MM.1S (cell line): ENCODE measurements around the gene MRPL48.

Source experiments
- DNase-seq: peaks from one replicate; pipeline ENCODE4 v3.0.0-alpha.2; 2015
- H2AFZ ChIP-seq: fragments of 300-600 bp; sonication (generic); 2 replicates; pipeline ENCODE4 v1.6.0; 2016; ENCODE audit warnings: antibody characterized with exemption, low read length
- H3F3A ChIP-seq: fragments of 300-600 bp; sonication (generic); 2 replicates; pipeline ENCODE4 v1.6.1; 2016; ENCODE audit warnings: mild to moderate bottlenecking, antibody characterized with exemption, low read length, moderate library complexity, mixed read lengths; ENCODE audit not compliant: insufficient read depth
- H3K27ac ChIP-seq: fragments of 300-600 bp; sonication (generic); 2 replicates; pipeline ENCODE4 v1.5.1; 2016; ENCODE audit warnings: mild to moderate bottlenecking, low read length
- H3K27me3 ChIP-seq: fragments of 300-600 bp; sonication (generic); replicated peaks from 2 replicates; pipeline ENCODE4 v1.6.0; 2016; ENCODE audit warnings: low read length; ENCODE audit not compliant: insufficient read depth
- H3K36me3 ChIP-seq: fragments of 300-600 bp; sonication (generic); replicated peaks from 2 replicates; pipeline ENCODE4 v1.6.1; 2016; ENCODE audit warnings: mild to moderate bottlenecking, low read length, mixed read lengths; ENCODE audit not compliant: insufficient read depth
- H3K4me1 ChIP-seq: fragments of 300-600 bp; sonication (generic); 2 replicates; pipeline ENCODE4 v1.6.1; 2016; ENCODE audit warnings: low read length, mixed read lengths
- H3K4me2 ChIP-seq: fragments of 300-600 bp; sonication (generic); 2 replicates; pipeline ENCODE4 v1.6.0; 2016; ENCODE audit warnings: low read depth, low read length
- H3K4me3 ChIP-seq: fragments of 300-600 bp; sonication (generic); 2 replicates; pipeline ENCODE4 v1.5.1; 2016; ENCODE audit warnings: low read length, mixed read lengths
- H3K79me2 ChIP-seq: fragments of 300-600 bp; sonication (generic); 2 replicates; pipeline ENCODE4 v1.6.1; 2016; ENCODE audit warnings: mixed run types, low read length, mixed read lengths
- H3K9ac ChIP-seq: fragments of 300-600 bp; sonication (generic); 2 replicates; pipeline ENCODE4 v1.6.1; 2016; ENCODE audit warnings: low read length, mixed read lengths
- H3K9me2 ChIP-seq: fragments of 300-600 bp; sonication (generic); replicated peaks from 2 replicates; pipeline ENCODE4 v1.6.1; 2016; ENCODE audit warnings: mild to moderate bottlenecking, low read length, mixed read lengths; ENCODE audit not compliant: insufficient read depth
- H3K9me3 ChIP-seq: fragments of 300-600 bp; sonication (generic); replicated peaks from 2 replicates; pipeline ENCODE4 v1.6.1; 2016; ENCODE audit warnings: mild to moderate bottlenecking, low read length, mixed read lengths; ENCODE audit not compliant: insufficient read depth
- H4K20me1 ChIP-seq: fragments of 300-600 bp; sonication (generic); 2 replicates; pipeline ENCODE4 v1.6.1; 2016; ENCODE audit warnings: mild to moderate bottlenecking, low read length, moderate library complexity, mixed read lengths; ENCODE audit not compliant: insufficient read depth
- EZH2 ChIP-seq: fragments of 300-600 bp; sonication (generic); optimal IDR thresholded peaks from 2 replicates; pipeline ENCODE3; 2017; ENCODE audit warnings: low read depth, mild to moderate bottlenecking, antibody characterized with exemption, low read length, mixed read lengths
- EZH2phosphoT487 ChIP-seq: fragments of 300-600 bp; sonication (generic); IDR thresholded peaks from 2 replicates; pipeline ENCODE4 v1.6.1; 2018; ENCODE audit warnings: antibody characterized with exemption, low read length
- TF ChIP-seq, protein P1 (sequence below): fragments of 300-600 bp; sonication (generic); IDR thresholded peaks from 2 replicates; pipeline ENCODE4 v1.5.1; 2016; ENCODE audit warnings: antibody characterized with exemption, low read length, mixed read lengths

MRPL48 gene

DNA sequence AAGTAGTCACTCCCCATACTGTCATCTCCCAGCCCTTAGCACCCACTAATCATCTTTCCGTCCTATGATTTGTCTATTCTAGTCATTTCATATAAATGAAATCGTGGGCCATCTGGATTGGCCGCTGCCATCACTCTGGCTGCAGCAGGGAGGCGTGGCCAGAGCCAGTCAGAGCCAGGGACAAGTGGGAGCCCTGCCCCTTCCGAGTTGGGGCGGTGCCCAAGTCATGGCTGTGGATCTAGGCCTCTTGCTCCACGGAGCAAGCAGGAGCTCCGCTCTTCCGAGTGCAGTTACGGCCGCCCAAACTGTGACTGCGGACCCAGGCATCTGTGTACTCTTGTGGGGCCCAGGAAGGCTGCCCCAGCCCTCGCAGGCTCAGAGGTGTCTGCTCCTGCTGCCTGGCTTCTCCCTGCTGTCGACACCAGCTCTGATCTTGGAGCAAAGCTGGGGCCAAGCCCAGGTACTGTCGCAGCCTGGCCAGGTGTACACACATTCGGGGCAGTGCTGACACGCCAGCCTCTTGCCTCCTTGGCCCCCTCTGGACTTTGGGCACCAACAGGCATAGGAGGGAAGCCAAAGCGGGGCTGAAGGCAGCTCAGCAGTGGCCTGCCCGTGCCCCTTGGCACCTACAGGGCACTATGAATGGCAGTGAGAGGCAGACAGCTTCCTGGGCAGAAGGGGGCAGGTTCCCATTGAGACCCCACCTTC, 8.4 kb downstream of the MRPL48 start:
- no peak for DNase-seq
- H3K4me2 ChIP-seq: no peak overlapping the region
- H2AFZ ChIP-seq: no peak overlapping the region
- H4K20me1 ChIP-seq: no peaks in the 10 kb centered on the region
- H3K4me3 ChIP-seq: no peak overlapping the region
- no peak overlapping the region for H3K27ac ChIP-seq
- peaks cover 49% of the 10 kb centered on the region for H3K79me2 ChIP-seq
- no peaks in the 10 kb centered on the region for H3K9me2 ChIP-seq
- TF ChIP-seq EZH2: no peak
- TF ChIP-seq, protein P1, sequence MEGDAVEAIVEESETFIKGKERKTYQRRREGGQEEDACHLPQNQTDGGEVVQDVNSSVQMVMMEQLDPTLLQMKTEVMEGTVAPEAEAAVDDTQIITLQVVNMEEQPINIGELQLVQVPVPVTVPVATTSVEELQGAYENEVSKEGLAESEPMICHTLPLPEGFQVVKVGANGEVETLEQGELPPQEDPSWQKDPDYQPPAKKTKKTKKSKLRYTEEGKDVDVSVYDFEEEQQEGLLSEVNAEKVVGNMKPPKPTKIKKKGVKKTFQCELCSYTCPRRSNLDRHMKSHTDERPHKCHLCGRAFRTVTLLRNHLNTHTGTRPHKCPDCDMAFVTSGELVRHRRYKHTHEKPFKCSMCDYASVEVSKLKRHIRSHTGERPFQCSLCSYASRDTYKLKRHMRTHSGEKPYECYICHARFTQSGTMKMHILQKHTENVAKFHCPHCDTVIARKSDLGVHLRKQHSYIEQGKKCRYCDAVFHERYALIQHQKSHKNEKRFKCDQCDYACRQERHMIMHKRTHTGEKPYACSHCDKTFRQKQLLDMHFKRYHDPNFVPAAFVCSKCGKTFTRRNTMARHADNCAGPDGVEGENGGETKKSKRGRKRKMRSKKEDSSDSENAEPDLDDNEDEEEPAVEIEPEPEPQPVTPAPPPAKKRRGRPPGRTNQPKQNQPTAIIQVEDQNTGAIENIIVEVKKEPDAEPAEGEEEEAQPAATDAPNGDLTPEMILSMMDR: no peak
- TF ChIP-seq EZH2phosphoT487: no peak
- H3K9ac ChIP-seq: no peak overlapping the region
- H3F3A ChIP-seq: no peaks in the 10 kb centered on the region
- no peaks in the 10 kb centered on the region for H3K9me3 ChIP-seq
- no peaks in the 10 kb centered on the region for H3K36me3 ChIP-seq
- H3K27me3 ChIP-seq: no peaks in the 10 kb centered on the region
- 0 out of 2 replicates have a peak, but pooled peaks cover 3% of the 10 kb centered on the region for H3K4me1 ChIP-seq

DNA sequence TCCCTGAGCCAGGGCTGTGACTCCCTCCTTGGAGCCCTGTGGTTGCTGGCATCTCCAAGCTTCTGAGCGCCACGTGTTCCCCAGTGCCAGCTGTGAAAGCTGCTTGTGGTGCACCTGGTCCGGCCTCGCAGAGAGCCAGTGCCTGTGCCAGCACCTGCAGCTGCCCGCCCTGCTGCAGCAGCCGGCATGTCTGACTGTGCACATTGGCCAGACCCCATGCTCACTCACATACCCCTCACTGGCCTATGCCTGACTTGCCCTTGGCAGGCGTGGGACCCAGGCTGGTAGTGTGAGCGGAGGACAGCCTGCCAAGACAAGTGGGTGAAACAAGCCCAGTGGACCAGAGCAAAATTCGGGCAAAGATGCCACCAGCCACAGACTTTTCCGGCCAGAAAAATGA, 9.8 kb downstream of the MRPL48 start:
- TF ChIP-seq EZH2phosphoT487: no peak
- TF ChIP-seq EZH2: no peak
- TF ChIP-seq, protein P1: no peak
- Histone ChIP-seq H3K9me3 (no peaks in the 10 kb centered on the region), H2AFZ (no peak overlapping the region), H3K79me2 (peaks cover 41% of the 10 kb centered on the region), H3K27me3 (no peaks in the 10 kb centered on the region), H3K4me2 (no peak overlapping the region), H3K9me2 (no peaks in the 10 kb centered on the region), H3K9ac (no peak overlapping the region), H4K20me1 (no peaks in the 10 kb centered on the region), H3K36me3 (no peaks in the 10 kb centered on the region), H3F3A (no peaks in the 10 kb centered on the region), H3K4me1 (no peaks in the 10 kb centered on the region), H3K4me3 (no peak overlapping the region), H3K27ac (no peak overlapping the region)
- DNase-seq: no peak

DNA sequence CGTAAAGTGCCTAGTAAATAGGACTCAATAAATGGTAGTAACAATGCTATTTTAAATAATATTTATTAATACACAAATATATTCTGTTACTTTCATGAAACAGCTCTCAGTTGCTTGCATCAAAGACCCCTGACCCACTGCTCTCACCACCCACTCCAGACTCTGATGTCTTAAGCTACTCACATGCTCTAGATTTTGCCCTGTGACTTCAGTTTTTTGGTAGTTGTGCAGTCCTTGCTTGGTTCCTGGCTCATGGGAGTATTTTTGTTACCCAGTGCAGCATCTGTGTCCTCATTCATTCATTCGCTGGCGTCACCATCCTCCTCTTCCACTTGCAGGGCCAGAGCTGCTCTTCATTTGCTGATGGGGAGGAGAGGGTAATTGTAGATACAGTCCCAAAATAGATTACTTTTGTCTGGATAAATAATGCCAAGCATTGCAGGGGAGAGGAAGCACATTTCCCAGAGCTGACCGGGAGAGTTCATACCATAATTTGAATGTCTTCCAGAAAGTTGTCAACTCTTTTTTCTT, 12.7 kb downstream of the MRPL48 start:
- no peak for TF ChIP-seq EZH2phosphoT487
- TF ChIP-seq, protein P1: no peak
- no peak for TF ChIP-seq EZH2
- Histone ChIP-seq H3K9me2 (no peaks in the 10 kb centered on the region), H3K4me2 (no peak overlapping the region), H3K9ac (no peak overlapping the region), H3K4me3 (no peak overlapping the region), H3F3A (no peaks in the 10 kb centered on the region), H3K27me3 (no peaks in the 10 kb centered on the region), H4K20me1 (no peaks in the 10 kb centered on the region), H3K36me3 (no peaks in the 10 kb centered on the region), H2AFZ (no peak overlapping the region), H3K79me2 (peaks cover 32% of the 10 kb centered on the region), H3K4me1 (no peaks in the 10 kb centered on the region), H3K27ac (no peak overlapping the region), H3K9me3 (no peaks in the 10 kb centered on the region)
- no peak for DNase-seq
